ENCODE measurements around the gene RPS29.

- TF ChIP-seq CTCF (IDR thresholded peaks at IDR 0.05) (no peak), POLR2AphosphoS5 (IDR thresholded peaks at IDR 0.05) (no peak), POLR2A (IDR thresholded peaks at IDR 0.05) (no peak)
Measured at GRCh38 chr14:49559979-49560768, 26.0 kb downstream of the RPS29 start.
